Activated T-helper 1 cell treated with anti-CD3 and anti-CD28 coated beads, Interleukin-2, amount 50 U/mL, for 16 hours (primary cell): ENCODE results near the gene POLR2H.

Experiments used
- DNase-seq, 2 donors: peaks; one replicate each; pipeline ENCODE4 v3.0.0-alpha.2; 2020; ENCODE audit warnings: low read depth in 1 of 2, low spot score in 1 of 2

Gene POLR2H

GRCh38 chr3:184368586-184369183 is 7.2 kb downstream of the POLR2H start:
- DNase-seq, result no peak

- DNase-seq, result peak in 1 of 2 donors; percentile 21
These were observed 10.1 kb downstream of the POLR2H start for GRCh38 chr3:184371570-184372018.

- DNase-seq, result no peak
These were observed 10.8 kb downstream of the POLR2H start for GRCh38 chr3:184372296-184372821.

GRCh38 chr3:184372911-184373310 is 11.4 kb downstream of the POLR2H start:
- DNase-seq, result no peak

GRCh38 chr3:184373422-184373821 is 11.9 kb downstream of the POLR2H start:
- DNase-seq, result no peak

- DNase-seq, result no peak
These were observed 14.4 kb downstream of the POLR2H start for GRCh38 chr3:184375747-184376461.

- DNase-seq, result no peak
These were observed 15.9 kb downstream of the POLR2H start for GRCh38 chr3:184377374-184377773.

GRCh38 chr3:184377882-184378445 is 16.5 kb downstream of the POLR2H start, which contains the start of gene THPO:
Gene THPO, minus strand, starts transcription at chr3:184378207. Its CDS starts 1,948 bp downstream, at chr3:184376259.
- no peak for DNase-seq

GRCh38 chr3:184378651-184379357 is 17.3 kb downstream of the POLR2H start:
- DNase-seq, result no peak

GRCh38 chr3:184379358-184380184 is 18.1 kb downstream of the POLR2H start, which contains the start of gene CHRD:
Gene CHRD, plus strand, starts transcription at chr3:184380054. Its CDS starts 265 bp downstream, at chr3:184380319.
- no peak for DNase-seq

GRCh38 chr3:184380185-184380626 is 18.7 kb downstream of the POLR2H start:
- DNase-seq, result no peak

GRCh38 chr3:184380627-184381260 is 19.2 kb downstream of the POLR2H start:
- no peak for DNase-seq

- no peak for DNase-seq
These were observed 20.0 kb downstream of the POLR2H start for GRCh38 chr3:184381261-184382224.

- DNase-seq, result no peak
These were observed 21.0 kb downstream of the POLR2H start for GRCh38 chr3:184382326-184383032.

- no peak for DNase-seq
These were observed 21.7 kb downstream of the POLR2H start for GRCh38 chr3:184383033-184383740.

GRCh38 chr3:184384342-184384741 is 22.8 kb downstream of the POLR2H start:
- no peak for DNase-seq

- no peak for DNase-seq
These were observed 23.4 kb downstream of the POLR2H start for GRCh38 chr3:184384856-184385422.
